CD4-positive, alpha-beta T cell treated with Interleukin-21 for 1 hour (primary cell): Measurements from ENCODE around the gene FOXK2.
A peak's percentile ranks its signal among the peaks of the same experiment; 100 is the strongest.

Experiments used
- DNase-seq: peaks from one replicate; pipeline ENCODE4 v3.0.0-alpha.2; 2020

Gene FOXK2

GRCh38 chr17:82518826-82519810 is at the start of gene FOXK2:
FOXK2 (plus strand) TSS chr17:82519732; CDS start chr17:82519889, 157 bp downstream.
- peak; percentile 96 for DNase-seq

- DNase-seq, result no peak
Measured at GRCh38 chr17:82470065-82470464, 49.5 kb upstream of the FOXK2 start.

GRCh38 chr17:82474223-82475010 is 45.1 kb upstream of the FOXK2 start:
- no peak for DNase-seq

- no peak for DNase-seq
Measured at GRCh38 chr17:82475458-82475857, 44.1 kb upstream of the FOXK2 start.

GRCh38 chr17:82477934-82478333 is 41.6 kb upstream of the FOXK2 start:
- no peak for DNase-seq

- DNase-seq, result no peak
Measured at GRCh38 chr17:82479602-82480001, 39.9 kb upstream of the FOXK2 start.

GRCh38 chr17:82480318-82480717 is 39.2 kb upstream of the FOXK2 start:
- no peak for DNase-seq

- DNase-seq, result no peak
Measured at GRCh38 chr17:82483204-82483660, 36.3 kb upstream of the FOXK2 start.

GRCh38 chr17:82483836-82484235 is 35.7 kb upstream of the FOXK2 start:
- DNase-seq, result no peak

- peak; percentile 21 for DNase-seq
Measured at GRCh38 chr17:82486231-82487094, 33.1 kb upstream of the FOXK2 start.

- DNase-seq, result no peak
Measured at GRCh38 chr17:82487910-82488309, 31.6 kb upstream of the FOXK2 start.

- DNase-seq, result no peak
Measured at GRCh38 chr17:82489117-82489516, 30.4 kb upstream of the FOXK2 start.

GRCh38 chr17:82489851-82490511 is 29.6 kb upstream of the FOXK2 start:
- no peak for DNase-seq

- no peak for DNase-seq
Measured at GRCh38 chr17:82490512-82491195, 28.9 kb upstream of the FOXK2 start.

GRCh38 chr17:82491196-82491530 is 28.4 kb upstream of the FOXK2 start:
- DNase-seq, result no peak

GRCh38 chr17:82491533-82491932 is 28.0 kb upstream of the FOXK2 start:
- no peak for DNase-seq

- no peak for DNase-seq
Measured at GRCh38 chr17:82492643-82493225, 26.8 kb upstream of the FOXK2 start.

- DNase-seq, result no peak
Measured at GRCh38 chr17:82493226-82493781, 26.2 kb upstream of the FOXK2 start.

- DNase-seq, result peak; percentile 93
Measured at GRCh38 chr17:82494236-82495055, 25.1 kb upstream of the FOXK2 start.
